HG03139 (cell line): ENCODE data around the gene SLC10A1.

Experiments used
- ATAC-seq: cut with Tn5 transposase; IDR thresholded peaks from one replicate; pipeline ENCODE4 v1.9.1; 2021; ENCODE audit not compliant: unreplicated experiment

The SLC10A1 gene

GRCh38 chr14:69811227-69811867 lies 14.3 kb upstream of the SLC10A1 start:
- ATAC-seq: no peak

GRCh38 chr14:69808919-69809808 lies 12.1 kb upstream of the SLC10A1 start:
- ATAC-seq: no peak

GRCh38 chr14:69807192-69807591 lies 10.2 kb upstream of the SLC10A1 start:
- ATAC-seq: no peak

GRCh38 chr14:69804902-69805301 lies 7.9 kb upstream of the SLC10A1 start:
- no peak for ATAC-seq

GRCh38 chr14:69803753-69804152 lies 6.7 kb upstream of the SLC10A1 start:
- no peak for ATAC-seq

- no peak for ATAC-seq
These were observed 1.3 kb upstream of the SLC10A1 start for GRCh38 chr14:69798339-69798735.

GRCh38 chr14:69797573-69798338 lies 715 bp upstream of the SLC10A1 start:
- no peak for ATAC-seq

- no peak for ATAC-seq
These were observed 1.4 kb downstream of the SLC10A1 start for GRCh38 chr14:69795691-69796090.

GRCh38 chr14:69794791-69795190 lies 2.2 kb downstream of the SLC10A1 start:
- ATAC-seq: no peak

- no peak for ATAC-seq
These were observed 4.1 kb downstream of the SLC10A1 start for GRCh38 chr14:69792887-69793421.

GRCh38 chr14:69789118-69789640 lies 7.9 kb downstream of the SLC10A1 start:
- ATAC-seq: no peak

- ATAC-seq: no peak
These were observed 10.4 kb downstream of the SLC10A1 start for GRCh38 chr14:69786603-69787002.

- no peak for ATAC-seq
These were observed 12.1 kb downstream of the SLC10A1 start for GRCh38 chr14:69784942-69785341.

GRCh38 chr14:69780952-69781351 lies 16.1 kb downstream of the SLC10A1 start:
- no peak for ATAC-seq

GRCh38 chr14:69780092-69780491 lies 16.9 kb downstream of the SLC10A1 start:
- no peak for ATAC-seq

GRCh38 chr14:69779088-69779487 lies 18.0 kb downstream of the SLC10A1 start:
- no peak for ATAC-seq

- no peak for ATAC-seq
These were observed 20.1 kb downstream of the SLC10A1 start for GRCh38 chr14:69776875-69777453.

- ATAC-seq: no peak
These were observed 22.0 kb downstream of the SLC10A1 start for GRCh38 chr14:69775012-69775411.

- no peak for ATAC-seq
These were observed 23.3 kb downstream of the SLC10A1 start for GRCh38 chr14:69773571-69774276.
